Psoas muscle (tissue), 8 donors: Measurements from ENCODE around the gene ENOPH1. TPM values are rescaled to one million over a fixed set of nuclear protein-coding genes. Genes with fewer than 3 reads are reported as not detected.

Experiments
- ATAC-seq, 4 donors: fragments of 200-7000 bp; cut with Tn5 transposase; one replicate each; pipeline ENCODE4 v1.9.1; 2020; ENCODE audit warnings: moderate library complexity in 3 of 4, mild to moderate bottlenecking in 2 of 4
- DNase-seq, 2 donors: peaks; one replicate each; pipeline ENCODE4 v3.0.0-alpha.2; 2020
- H3K27ac ChIP-seq: fragments of 200-600 bp; one replicate; pipeline ENCODE4 v1.8.0; 2022
- H3K27me3 ChIP-seq, 3 donors: fragments of 200-600 bp in 1 of 3; one replicate each; pipeline versions ENCODE4 v1.6.1 to v1.8.0; 2013 to 2022; ENCODE audit warnings: low read length in 2 of 3, mild to moderate bottlenecking in 2 of 3, moderate library complexity in 1 of 3; ENCODE audit not compliant: insufficient read depth in 3 of 3
- H3K36me3 ChIP-seq, 2 donors: fragments of 200-600 bp in 1 of 2; one replicate each; pipeline versions ENCODE4 v1.6.1 to v1.8.0; 2013 to 2022; ENCODE audit warnings: low read depth in 1 of 2, mild to moderate bottlenecking in 1 of 2, moderate library complexity in 1 of 2; ENCODE audit not compliant: insufficient read depth in 1 of 2
- H3K4me1 ChIP-seq: fragments of 200-600 bp; one replicate; pipeline ENCODE4 v1.8.0; 2022
- H3K4me3 ChIP-seq: fragments of 200-600 bp; one replicate; pipeline ENCODE4 v1.8.0; 2022; ENCODE audit warnings: mild to moderate bottlenecking
- H3K9me3 ChIP-seq: fragments of 200-600 bp; one replicate; pipeline ENCODE4 v1.8.0; 2022
- WGBS, 3 donors: extraction: QIAGEN DNeasy Blood & Tissue Kit; methylation state at CpG; one replicate each; pipeline versions ENCODE4 v1.1.6 to v1.1.7; 2013; 5-methylcytosine and 5-hydroxymethylcytosine counted together
- intact Hi-C, 2 donors: fragments of 100-400 bp; cut with DNase I; formaldehyde crosslinking; loops; one replicate each; pipeline versions ENCODE4 v1.11.0 to v1.14.2; 2022
- long read RNA-seq, 2 donors: library from polyadenylated mRNA; unstranded; transcript quantifications; one replicate each; pipeline ENCODE4 v2.0.0, GENCODE V29; 2021
- polyA plus RNA-seq, 3 donors: library from polyadenylated mRNA; stranded (reverse); fragments of 200-250 nt; gene quantifications; one replicate each; pipeline ENCODE4 v1.2.3, GENCODE V29; 2013
- total RNA-seq, 4 donors: library from RNA; stranded (reverse); fragmentation: NEBNext Ultra II Directional in 2 of 4; extraction: Animal tissue kit (Norgen Biotek cat#: 25700) in 2 of 4; gene quantifications; one replicate each; pipeline versions ENCODE4 v1.2.1 to v1.2.4, GENCODE V29; 2021 to 2023
- TF ChIP-seq, protein P1 (sequence below): fragments of 200-600 bp; IDR thresholded peaks from one replicate; pipeline ENCODE4 v1.8.0; 2022; ENCODE audit warnings: antibody characterized with exemption
- donor health status: healthy with polysubstance abuse.
- donor health status: DM: no; HTN: no; CAD: no; lungs with moderate emphysema.
- donor health status: Bipolar disorder and iron deficiency.
- donor health status: healthy.
- donor health status: DM: yes; HTN: yes; CAD: no.
- donor health status: DM: no; HTN: no; CAD: no.
- donor health status: DM: no; HTN: no; CAD: no.
- donor health status: DM: yes; HTN: yes; CAD: no.

Gene ENOPH1
- total RNA-seq, result 10 to 100 TPM in 3 of 4 donors, 1 to 10 TPM in 1; 9.1 to 15.3 (median 11.5) TPM
- 10 to 100 TPM; 11.1 to 27.7 (median 14.8) TPM for polyA plus RNA-seq
- long read RNA-seq, donor 1, transcript ENOPH1-201 (6 exons, 2,025 nt), result major isoform, 23 of 25 reads
- long read RNA-seq, donor 1, partial matches to known transcripts, result 0 of 25 reads
- long read RNA-seq, donor 1, other reads (novel, unspliced or antisense), result 1 of 25 reads
- long read RNA-seq, donor 2, transcript ENOPH1-201 (6 exons, 2,025 nt), result major isoform, 40 of 46 reads
- long read RNA-seq, donor 2, partial matches to known transcripts, result 1 of 46 reads
- long read RNA-seq, donor 2, other reads (novel, unspliced or antisense), result 2 of 46 reads

DNA sequence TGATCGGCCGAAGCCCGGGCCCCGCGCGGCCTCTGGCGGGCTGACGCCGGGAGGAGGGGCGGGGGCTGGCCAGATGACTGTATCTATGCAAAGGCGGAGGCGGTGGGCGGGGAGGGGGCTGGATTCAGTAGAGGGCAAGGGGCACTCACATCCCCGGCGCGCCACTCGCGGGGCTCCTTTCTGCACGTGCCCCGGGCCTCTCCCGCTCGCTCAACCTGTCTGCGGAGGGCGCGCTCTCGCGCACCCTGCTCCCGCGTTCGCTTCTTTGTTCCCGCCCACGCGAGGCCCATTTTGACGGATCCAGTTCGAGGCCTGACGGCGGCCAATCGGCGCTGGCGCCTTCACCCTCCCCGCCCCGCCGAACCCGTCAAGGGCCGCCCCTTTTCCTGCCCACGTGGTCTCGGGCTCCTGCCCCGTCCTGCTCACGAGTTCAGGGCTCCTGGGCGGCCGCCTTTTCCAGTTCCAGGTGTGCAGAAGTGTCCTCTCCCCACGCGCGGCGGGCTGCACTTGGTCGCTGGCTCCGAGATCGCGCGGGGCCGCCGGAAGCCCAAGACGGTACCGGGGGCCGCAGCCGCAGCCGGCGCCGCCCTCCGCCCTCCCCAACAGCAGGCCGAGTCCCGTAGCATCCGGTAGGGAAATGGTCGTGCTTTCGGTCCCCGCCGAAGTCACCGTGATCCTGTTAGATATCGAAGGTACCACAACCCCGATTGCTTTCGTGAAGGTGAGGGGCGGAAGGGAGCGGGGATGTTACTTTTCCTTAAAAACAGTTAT is at the start of gene ENOPH1, which contains the start of gene HNRNPDL:
ENOPH1 (plus strand) TSS at position 398 of the 771 bp plus-strand sequence; CDS start at position 638, 240 bp downstream.
HNRNPDL (minus strand) TSS at position 270 of the 771 bp plus-strand sequence. CDS start 772 bp downstream, outside the sequence.
- ATAC-seq, result peak; percentile 85 to 86 (median 86)
- TF ChIP-seq, protein P1, sequence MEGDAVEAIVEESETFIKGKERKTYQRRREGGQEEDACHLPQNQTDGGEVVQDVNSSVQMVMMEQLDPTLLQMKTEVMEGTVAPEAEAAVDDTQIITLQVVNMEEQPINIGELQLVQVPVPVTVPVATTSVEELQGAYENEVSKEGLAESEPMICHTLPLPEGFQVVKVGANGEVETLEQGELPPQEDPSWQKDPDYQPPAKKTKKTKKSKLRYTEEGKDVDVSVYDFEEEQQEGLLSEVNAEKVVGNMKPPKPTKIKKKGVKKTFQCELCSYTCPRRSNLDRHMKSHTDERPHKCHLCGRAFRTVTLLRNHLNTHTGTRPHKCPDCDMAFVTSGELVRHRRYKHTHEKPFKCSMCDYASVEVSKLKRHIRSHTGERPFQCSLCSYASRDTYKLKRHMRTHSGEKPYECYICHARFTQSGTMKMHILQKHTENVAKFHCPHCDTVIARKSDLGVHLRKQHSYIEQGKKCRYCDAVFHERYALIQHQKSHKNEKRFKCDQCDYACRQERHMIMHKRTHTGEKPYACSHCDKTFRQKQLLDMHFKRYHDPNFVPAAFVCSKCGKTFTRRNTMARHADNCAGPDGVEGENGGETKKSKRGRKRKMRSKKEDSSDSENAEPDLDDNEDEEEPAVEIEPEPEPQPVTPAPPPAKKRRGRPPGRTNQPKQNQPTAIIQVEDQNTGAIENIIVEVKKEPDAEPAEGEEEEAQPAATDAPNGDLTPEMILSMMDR, result no peak
- Histone ChIP-seq H3K9me3 (no peaks in the 10 kb centered on the region), H3K4me1 (peaks cover 28% of the 10 kb centered on the region), H3K4me3 (peak within 1 kb of the TSS; percentile 81), H3K27ac (peak within 1 kb of the TSS; percentile 99), H3K36me3 (peaks cover 4 to 28% of the 10 kb centered on the region in 2 donors), H3K27me3 (no peaks in the 10 kb centered on the region)
- peak; percentile 96 to 97 for DNase-seq
- WGBS, 3 donors, result 0 to 1% (median 0%) methylated on average over 69 to 83 of the region's 83 CpGs
- intact Hi-C loops, result loop anchor here (10.0 kb wide), 1 partner anchor 146 kb away; no protein-coding TSS in a partner anchor

GRCh38 chr4:82380831-82381230 is 49.6 kb upstream of the ENOPH1 start:
- TF ChIP-seq, protein P1, result no peak
- peaks cover 31% of the 10 kb centered on the region for H3K4me1 ChIP-seq
- peak overlapping the region; percentile 19 for H3K4me3 ChIP-seq
- no peaks in the 10 kb centered on the region for H3K27me3 ChIP-seq
- ATAC-seq (peak; percentile 75 to 95 (median 78)), DNase-seq (peak in 1 of 2 donors; percentile 17)
- intact Hi-C loops, result no loop called here
- peak overlapping the region; percentile 63 for H3K27ac ChIP-seq
- whole genome bisulfite sequencing, 3 donors, result 42 to 74% (median 46%) methylated on average over 4 of the region's 4 CpGs
- no peaks in the 10 kb centered on the region for H3K36me3 ChIP-seq
- H3K9me3 ChIP-seq, result no peaks in the 10 kb centered on the region

- Histone ChIP-seq H3K4me3 (peak overlapping the region; percentile 19), H3K36me3 (no peaks in the 10 kb centered on the region), H3K4me1 (peaks cover 27% of the 10 kb centered on the region), H3K9me3 (no peaks in the 10 kb centered on the region), H3K27me3 (no peaks in the 10 kb centered on the region), H3K27ac (peak overlapping the region; percentile 63)
- DNase-seq, result no peak
- intact Hi-C loops, result no loop called here
- peak; percentile 48 to 64 (median 54) for ATAC-seq
- 70 to 75% (median 75%) methylated on average over 3 of the region's 3 CpGs for WGBS, 3 donors
- TF ChIP-seq, protein P1, result no peak
Measured at GRCh38 chr4:82381235-82381634, 49.2 kb upstream of the ENOPH1 start.

- WGBS, 3 donors, result 76 to 85% (median 84%) methylated on average over 2 of the region's 2 CpGs
- peak overlapping the region; percentile 63 for H3K27ac ChIP-seq
- TF ChIP-seq, protein P1, result no peak
- intact Hi-C loops, result no loop called here
- peaks cover 27% of the 10 kb centered on the region for H3K4me1 ChIP-seq
- H3K4me3 ChIP-seq, result peak overlapping the region; percentile 19
- H3K36me3 ChIP-seq, result no peaks in the 10 kb centered on the region
- DNase-seq (no peak), ATAC-seq (peak in 1 of 4 donors; percentile 62)
- H3K27me3 ChIP-seq, result no peaks in the 10 kb centered on the region
- H3K9me3 ChIP-seq, result no peaks in the 10 kb centered on the region
Measured at GRCh38 chr4:82381661-82382296, 48.6 kb upstream of the ENOPH1 start.
